ENCODE data around the gene ATP6V0D1.

Gene ATP6V0D1

GRCh38 chr16:67445441-67445912 lies 35.5 kb downstream of the ATP6V0D1 start:
- DNase-seq (ENCODE audit: low spot score), result no peak

- DNase-seq (ENCODE audit: low spot score), result no peak
These were observed 35.9 kb downstream of the ATP6V0D1 start for GRCh38 chr16:67445126-67445426.

GRCh38 chr16:67444259-67445125 lies 36.5 kb downstream of the ATP6V0D1 start:
- no peak for DNase-seq (ENCODE audit: low spot score)

DNA sequence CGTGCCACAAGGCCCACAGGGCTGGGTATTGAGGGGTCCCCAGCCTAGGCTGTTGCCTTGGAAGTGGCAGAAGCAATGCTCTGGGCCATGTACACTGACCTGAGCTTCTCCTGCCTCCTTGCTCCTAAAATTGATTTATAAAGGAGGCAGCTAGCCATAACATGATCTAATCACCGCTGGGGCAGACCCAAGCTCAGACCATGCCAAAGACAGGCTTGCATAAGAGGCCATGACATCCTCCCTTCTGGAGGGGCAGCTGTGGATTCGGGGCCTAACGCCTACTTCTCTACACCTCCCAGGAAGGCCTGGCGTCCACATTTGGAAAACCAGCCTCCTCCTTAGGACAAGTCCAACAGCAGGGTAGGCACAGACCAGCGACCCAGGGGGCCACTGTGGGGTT lies 37.7 kb downstream of the ATP6V0D1 start:
- DNase-seq (ENCODE audit: low spot score), result no peak

DNA sequence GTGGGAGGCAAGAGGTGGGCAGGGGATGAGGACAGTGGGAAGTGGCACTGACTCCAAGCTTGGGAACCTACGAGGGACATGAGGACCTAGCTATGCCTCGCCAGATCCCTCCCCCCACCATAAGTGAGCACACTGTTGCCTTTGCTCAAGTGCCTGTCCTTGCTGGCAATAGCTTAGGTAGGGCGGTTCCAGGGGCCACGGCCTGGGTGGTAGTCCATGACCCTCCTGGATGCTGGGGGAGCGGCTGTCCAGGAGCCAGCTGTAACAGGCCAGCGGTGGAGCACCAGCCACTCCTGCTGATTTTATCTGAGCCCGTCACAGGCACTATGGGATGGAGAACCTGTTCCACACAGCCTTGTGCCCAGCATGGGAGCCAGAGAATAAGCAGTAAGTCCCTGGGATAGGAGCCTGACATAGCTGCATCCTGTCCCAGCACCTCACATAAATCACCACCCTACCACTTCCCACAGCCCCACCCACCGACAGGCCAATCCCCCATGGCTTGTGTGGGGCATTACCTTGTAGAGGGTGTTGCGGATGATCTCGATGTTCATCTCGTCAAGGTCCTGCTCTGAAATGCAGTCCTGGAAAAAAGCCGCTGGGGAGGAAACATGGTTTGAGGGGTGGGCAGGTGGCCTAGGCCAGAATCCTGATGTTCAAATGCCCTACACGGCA lies 38.2 kb downstream of the ATP6V0D1 start:
- DNase-seq (ENCODE audit: low spot score), result no peak

DNA sequence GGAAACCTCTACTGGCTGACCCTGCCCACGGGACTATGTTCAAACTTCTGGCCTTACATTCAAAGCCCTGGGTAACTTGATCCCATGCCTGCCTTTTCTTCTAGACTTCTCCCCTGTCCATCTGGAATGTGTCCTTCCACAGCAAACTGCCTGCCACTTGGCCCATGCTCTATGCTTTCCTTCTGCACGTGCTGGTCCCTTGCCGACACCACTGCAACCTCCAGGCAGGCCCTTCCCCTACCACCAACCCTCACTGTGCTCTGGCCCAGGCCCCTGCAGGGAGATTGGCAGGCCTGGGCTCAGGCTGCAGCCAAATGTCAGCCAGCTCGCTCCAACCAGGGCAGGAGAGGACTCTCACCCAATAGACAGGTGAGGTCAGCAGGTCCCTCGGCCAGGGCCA lies 39.0 kb downstream of the ATP6V0D1 start:
- no peak for DNase-seq (ENCODE audit: low spot score)

DNA sequence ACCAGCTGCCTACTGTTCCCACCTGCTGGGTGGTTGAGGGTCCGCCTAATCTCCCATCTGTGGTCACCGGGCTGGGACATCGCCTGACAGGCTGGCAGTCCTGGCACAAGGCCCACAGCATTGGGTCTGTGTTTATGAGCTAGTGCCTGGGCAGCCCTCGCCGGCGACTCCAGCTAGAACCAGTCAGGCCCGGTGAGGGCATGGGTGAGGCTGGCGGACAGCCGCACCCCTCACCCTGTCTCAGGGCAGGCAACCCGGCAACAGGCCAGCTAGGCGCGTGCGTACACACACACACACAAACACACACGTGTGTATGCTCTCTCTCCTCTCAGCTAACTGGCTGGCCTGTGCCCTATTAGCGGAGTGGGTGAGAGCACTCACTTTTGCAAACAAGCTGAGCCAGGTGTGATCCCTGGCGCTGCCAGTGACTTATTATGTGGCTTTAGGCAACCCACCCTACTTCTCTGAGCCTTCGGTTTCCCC lies 39.6 kb downstream of the ATP6V0D1 start:
- DNase-seq (ENCODE audit: low spot score), result peak; percentile 51

DNA sequence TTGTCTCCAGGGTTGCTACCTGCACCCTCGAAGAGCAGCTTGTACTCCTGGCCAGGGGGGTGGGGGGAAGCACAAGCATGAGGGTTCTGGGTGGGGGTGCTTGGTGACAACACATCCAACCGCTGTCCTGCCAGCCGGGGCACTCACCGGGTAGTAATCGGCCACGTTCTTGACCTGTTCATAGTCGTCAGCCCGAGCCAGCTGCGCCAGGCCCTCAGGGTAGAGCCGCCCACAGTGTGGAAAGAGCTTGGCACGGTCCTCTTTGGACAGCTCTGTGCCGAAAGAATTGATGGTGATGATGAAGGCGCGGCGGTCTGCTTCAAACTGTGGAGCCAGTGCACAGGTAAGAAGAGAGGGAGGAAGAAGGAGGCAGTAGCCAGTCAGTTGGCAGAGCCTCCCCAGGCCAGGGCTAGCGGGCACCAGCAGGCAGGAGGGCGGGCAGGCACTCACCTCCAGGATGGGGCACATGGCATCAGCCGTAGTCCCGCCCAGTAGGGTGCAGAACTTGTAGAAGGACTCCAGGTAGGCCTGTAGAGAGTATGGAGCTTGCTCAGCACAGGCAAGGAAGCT lies 42.0 kb downstream of the ATP6V0D1 start:
- DNase-seq (ENCODE audit: low spot score), result no peak

DNA sequence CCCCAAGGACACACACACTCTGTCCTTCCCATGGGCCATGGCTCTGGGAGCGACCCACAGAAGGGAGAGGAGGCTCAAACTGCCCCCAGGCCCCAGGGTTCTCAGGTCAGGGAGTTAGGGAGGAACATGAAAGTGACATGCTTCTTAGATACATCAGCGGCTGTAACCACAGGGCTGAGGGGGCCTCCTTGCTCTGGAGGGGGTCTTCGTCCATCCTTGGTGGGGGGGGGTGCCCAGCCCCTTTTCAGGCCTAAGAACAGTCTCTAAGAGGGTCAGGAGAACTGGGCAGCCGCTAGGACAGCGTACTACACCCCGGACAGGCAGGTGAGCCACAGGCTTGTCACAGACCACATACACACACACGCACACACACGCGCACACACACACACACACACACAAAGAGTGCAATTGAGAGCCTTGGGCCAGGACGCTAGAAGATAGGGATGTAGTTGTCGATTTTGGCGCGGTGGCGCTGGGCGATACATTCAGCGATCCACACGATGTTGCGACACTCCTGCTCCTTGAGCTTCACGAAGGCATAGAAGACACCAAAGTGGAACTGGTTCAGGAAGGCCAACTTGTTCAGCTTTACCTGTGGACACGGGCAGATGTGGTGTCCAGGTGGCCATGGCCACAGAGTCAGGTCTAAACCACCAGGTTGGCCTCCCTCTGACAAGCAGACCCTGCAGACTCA lies 42.7 kb downstream of the ATP6V0D1 start:
- DNase-seq (ENCODE audit: low spot score), result no peak

DNA sequence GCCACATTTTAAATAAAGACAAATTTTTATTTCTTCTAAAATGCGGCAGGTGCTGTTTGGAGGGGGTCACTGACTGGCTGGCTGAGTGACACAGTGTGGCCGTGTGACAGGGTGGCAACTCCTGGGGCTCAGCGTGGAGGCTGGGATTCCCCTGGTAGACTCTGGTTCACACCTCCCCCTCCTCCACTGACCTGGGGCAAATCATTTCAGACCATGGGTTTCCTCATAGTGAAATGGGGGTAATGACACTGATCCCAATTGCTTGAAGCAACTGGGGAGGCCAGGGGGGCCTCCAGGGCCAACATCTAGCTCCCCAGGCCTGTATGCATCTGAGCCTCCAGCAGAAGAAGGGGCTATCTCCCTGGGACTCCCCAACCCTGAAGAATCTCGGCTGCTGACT lies 43.4 kb downstream of the ATP6V0D1 start:
- no peak for DNase-seq (ENCODE audit: low spot score)

DNA sequence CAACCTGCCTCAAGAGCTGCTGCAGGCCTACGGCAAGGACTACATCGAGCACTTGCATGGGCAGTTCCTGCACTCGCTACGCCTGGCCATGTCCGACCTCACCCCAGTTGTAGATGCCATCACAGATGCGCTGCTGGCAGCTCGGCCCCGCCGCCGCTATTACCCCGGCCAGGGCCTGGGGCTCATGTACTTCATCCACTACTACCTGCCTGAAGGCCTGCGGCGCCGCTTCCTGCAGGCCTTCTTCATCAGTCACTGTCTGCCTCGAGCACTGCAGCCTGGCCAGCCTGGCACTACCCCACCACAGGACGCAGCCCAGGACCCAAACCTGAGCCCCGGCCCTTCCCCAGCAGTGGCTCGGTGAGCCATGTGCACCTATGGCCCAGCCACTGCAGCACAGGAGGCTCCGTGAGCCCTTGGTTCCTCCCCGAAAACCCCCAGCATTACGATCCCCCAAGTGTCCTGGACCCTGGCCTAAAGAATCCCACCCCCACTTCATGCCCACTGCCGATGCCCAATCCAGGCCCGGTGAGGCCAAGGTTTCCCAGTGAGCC lies 44.2 kb downstream of the ATP6V0D1 start:
- DNase-seq (ENCODE audit: low spot score), result no peak

DNA sequence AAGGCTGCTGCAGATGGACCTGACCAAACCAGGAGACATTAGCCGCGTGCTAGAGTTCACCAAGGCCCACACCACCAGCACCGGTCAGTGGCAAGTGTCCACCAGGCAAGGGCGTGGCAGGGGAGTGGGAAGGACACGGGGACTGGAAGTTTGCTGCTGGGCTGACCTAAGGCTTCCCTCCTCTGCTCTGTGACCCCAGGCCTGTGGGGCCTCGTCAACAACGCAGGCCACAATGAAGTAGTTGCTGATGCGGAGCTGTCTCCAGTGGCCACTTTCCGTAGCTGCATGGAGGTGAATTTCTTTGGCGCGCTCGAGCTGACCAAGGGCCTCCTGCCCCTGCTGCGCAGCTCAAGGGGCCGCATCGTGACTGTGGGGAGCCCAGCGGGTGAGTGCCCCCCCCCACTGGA lies 45.2 kb downstream of the ATP6V0D1 start:
- DNase-seq (ENCODE audit: low spot score), result no peak

- no peak for DNase-seq (ENCODE audit: low spot score)
These were observed 47.7 kb downstream of the ATP6V0D1 start for GRCh38 chr16:67433131-67433719.

GRCh38 chr16:67432506-67432890 lies 48.5 kb downstream of the ATP6V0D1 start:
- DNase-seq (ENCODE audit: low spot score), result no peak

DNA sequence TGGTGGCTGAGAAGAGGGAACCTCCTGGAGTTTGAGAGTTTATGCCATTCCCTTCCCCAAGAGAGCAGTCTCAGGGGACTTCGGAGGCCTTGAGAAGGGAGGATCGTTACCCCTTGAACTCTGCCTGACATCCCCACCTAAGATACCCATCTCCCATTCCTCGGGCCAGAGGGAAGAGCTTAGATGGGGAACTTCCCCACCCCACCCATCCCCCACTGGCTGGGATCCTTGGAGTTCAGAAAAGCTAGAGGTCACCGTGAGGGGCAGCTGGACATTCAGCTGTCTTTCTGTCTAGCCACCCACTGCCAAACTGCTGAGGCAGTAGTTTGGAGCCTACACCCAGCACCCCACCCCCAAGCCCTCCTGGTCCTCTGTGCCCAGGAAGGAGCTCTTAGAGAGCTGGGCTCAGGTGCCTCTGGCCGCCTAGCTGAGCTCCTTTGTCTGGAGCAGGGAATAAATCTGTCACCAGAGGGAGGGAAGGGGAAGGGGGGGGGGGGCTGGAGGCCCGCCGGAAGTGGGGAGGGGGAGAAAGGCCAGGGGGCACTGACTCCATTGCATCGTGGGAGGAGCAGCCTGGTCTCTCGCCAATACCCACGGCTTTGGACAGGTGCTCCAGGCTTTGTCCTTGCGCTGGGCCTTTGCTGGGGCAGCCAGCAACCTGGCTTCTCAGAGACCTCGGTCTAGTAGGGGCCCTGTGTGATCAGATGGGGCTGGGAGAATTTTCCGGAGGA lies 49.0 kb downstream of the ATP6V0D1 start:
- DNase-seq (ENCODE audit: low spot score), result no peak

DNA sequence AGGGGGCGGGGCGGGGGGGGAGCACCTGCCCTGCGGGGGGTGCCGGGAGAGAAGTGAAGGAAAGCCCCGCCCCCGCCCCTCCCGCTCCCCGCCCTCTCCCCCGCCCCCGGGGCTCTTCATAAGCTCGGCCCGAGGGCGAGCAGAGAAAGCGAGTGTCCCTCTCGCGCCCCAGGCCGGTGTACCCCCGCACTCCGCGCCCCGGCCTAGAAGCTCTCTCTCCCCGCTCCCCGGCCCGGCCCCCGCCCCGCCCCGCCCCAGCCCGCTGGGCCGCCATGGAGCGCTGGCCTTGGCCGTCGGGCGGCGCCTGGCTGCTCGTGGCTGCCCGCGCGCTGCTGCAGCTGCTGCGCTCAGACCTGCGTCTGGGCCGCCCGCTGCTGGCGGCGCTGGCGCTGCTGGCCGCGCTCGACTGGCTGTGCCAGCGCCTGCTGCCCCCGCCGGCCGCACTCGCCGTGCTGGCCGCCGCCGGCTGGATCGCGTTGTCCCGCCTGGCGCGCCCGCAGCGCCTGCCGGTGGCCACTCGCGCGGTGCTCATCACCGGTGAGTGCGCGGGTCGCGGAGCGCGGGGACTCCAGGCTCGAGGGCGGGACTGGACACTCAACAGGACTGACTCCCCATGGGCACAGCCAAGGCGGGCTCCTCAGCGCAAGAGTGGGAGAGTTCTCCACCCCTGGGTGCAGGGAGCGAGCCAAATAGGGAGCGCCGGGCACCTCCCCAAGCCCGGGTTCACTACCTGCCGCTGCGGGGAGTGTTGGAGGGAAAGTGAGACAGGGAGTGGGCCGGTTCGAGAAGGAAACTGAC lies 49.8 kb downstream of the ATP6V0D1 start, which contains the start of gene HSD11B2:
TSS of gene HSD11B2 (plus strand) at position 145 of the 798 bp plus-strand sequence. CDS start at position 273, 128 bp downstream.
- no peak for DNase-seq (ENCODE audit: low spot score)

- DNase-seq (ENCODE audit: low spot score), result no peak
These were observed 50.4 kb downstream of the ATP6V0D1 start for GRCh38 chr16:67430504-67430976.

DNA sequence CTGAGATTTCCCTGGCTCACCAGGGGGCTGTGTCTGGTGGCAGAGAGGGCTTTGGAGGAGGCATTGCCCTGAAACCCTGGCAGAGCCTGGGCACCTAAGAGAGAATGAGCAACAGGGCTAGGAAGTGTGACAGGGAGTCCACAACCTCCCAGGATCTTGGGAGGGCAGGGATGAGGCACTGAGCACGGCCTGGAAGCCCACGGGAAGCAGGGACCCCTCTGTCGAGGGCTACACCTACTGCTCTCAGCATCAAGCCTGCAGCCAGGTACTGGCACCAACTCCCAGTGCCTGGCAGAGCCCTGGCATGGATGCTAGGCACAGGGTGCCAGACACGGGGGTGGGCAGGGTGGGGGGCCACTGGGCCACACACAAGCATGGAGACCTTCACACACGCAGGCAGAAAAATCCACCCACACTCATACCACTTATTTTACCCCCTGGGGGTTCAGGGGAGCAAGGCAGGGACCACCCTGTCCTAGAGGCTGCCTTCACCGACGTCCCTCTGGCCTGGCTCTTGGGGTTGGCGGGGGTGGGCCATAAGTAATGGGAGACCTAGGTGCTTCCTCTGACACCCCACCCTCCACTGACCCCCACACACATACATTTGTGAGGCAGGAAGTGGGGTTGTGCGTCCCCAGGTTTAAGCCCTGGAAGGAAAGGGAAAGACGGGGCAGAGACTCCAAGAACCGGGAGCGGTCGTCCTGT lies 51.0 kb downstream of the ATP6V0D1 start:
- DNase-seq (ENCODE audit: low spot score), result no peak

Measured in pons (tissue), 1 donor.